Epithelial cell of proximal tubule (primary cell): ENCODE results near the gene FAM83G. TPM values are rescaled to one million over a fixed set of nuclear protein-coding genes. Genes with fewer than 3 reads are reported as not detected.

Source experiments
- DNase-seq: peaks from one replicate; pipeline ENCODE4 v3.0.0-alpha.2; 2011; ENCODE audit warnings: low read depth
- H3K4me3 ChIP-seq: 2 replicates; pipeline ENCODE4 v1.5.1; 2011; ENCODE audit warnings: low read depth, mild to moderate bottlenecking, low read length
- total RNA-seq: library from RNA; depleted of rRNA; stranded (reverse); fragments of >200 nt; gene quantifications from 2 replicates; pipeline ENCODE4 v1.2.3, GENCODE V29; 2015
- TF ChIP-seq, protein P1 (sequence below): conservative IDR thresholded peaks from 2 replicates; pipeline ENCODE4 v1.5.1; 2012; ENCODE audit warnings: low read depth, mild to moderate bottlenecking, low read length

The FAM83G gene
- total RNA-seq, 1 donor from 2014 or later, result 19.3 TPM

GRCh38 chr17:18955009-18955408 lies 49.6 kb downstream of the FAM83G start:
- H3K4me3 ChIP-seq, result no peak overlapping the region
- TF ChIP-seq, protein P1, sequence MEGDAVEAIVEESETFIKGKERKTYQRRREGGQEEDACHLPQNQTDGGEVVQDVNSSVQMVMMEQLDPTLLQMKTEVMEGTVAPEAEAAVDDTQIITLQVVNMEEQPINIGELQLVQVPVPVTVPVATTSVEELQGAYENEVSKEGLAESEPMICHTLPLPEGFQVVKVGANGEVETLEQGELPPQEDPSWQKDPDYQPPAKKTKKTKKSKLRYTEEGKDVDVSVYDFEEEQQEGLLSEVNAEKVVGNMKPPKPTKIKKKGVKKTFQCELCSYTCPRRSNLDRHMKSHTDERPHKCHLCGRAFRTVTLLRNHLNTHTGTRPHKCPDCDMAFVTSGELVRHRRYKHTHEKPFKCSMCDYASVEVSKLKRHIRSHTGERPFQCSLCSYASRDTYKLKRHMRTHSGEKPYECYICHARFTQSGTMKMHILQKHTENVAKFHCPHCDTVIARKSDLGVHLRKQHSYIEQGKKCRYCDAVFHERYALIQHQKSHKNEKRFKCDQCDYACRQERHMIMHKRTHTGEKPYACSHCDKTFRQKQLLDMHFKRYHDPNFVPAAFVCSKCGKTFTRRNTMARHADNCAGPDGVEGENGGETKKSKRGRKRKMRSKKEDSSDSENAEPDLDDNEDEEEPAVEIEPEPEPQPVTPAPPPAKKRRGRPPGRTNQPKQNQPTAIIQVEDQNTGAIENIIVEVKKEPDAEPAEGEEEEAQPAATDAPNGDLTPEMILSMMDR, result no peak
- no peak for DNase-seq

DNA sequence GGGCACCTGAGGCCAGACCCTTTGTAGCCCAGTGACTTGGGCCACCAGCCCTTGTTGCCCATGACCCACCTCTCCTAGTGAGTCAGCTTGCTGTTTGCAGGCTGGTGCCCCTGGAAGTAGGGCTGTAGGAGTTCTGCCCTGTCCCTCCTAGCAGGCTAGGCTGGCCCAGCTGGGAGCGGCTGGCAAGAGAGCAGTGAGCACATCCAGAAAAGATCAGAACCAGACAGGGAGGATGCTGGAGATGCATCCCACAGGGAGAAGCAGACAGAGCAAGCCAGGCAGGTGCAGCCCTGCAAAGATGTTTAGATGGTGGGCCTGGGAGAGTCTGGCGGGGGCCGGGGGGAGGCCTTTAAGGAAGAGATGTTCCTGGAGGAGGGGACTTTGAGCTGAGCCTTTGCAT lies 50.2 kb downstream of the FAM83G start:
- no peak for DNase-seq
- H3K4me3 ChIP-seq, result peak overlapping the region; percentile 59
- TF ChIP-seq, protein P1, result no peak

- H3K4me3 ChIP-seq, result peak overlapping the region; percentile 59
- TF ChIP-seq, protein P1, result no peak
- DNase-seq, result no peak
Measured at GRCh38 chr17:18953231-18953728, 51.3 kb downstream of the FAM83G start.

GRCh38 chr17:18951941-18952842 lies 52.4 kb downstream of the FAM83G start, which contains the start of gene SLC5A10:
SLC5A10 (plus strand) TSS chr17:18952165; CDS start chr17:18952206, 41 bp downstream.
- DNase-seq, result peak; percentile 44
- TF ChIP-seq, protein P1, result peak; percentile 71
- H3K4me3 ChIP-seq, result peak within 1 kb of the TSS; percentile 59

DNA sequence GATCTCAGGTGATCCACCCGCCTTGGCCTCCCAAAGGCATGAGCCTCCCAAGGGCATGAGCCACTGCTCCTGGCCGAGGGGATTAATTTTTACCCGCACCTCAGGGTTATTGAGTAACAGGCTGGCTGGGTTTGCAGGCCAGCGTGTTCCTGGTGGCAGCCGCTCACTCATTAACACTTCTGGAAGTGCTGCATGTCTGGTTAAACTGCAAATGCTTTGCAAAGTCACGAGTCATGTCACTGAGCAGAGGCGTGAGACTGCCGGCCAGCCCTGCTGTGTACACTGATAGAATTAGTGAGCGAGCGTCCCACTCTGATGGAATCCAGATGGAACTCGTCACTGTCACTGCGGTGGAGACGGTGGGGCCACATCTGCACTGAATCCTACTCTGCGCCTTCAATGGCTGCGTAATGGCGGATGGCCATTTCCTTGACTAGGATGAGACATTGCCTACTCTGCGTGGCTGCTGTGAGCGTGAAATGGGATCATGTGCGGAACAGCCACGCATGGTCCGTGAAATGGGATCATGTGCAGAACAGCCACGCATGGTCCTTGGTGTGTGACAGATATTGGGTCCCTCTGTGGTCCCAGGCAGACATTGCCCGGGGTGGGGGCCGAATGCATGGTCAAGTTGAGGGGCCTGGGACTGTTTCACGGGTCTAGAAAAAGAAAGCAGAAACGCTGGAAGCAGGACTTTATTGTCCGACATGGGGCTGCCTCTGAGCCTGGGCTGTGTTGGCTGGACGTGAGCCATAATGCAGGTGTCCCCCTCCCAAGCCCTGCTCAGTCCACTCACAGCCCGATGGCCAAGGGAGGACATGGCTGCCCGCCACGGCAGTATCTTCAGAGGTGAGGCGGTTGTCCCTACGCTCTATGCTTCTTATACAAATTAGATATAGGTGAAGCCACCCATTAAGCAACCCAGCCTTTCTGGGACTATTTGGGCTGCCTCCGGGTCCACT lies 53.3 kb downstream of the FAM83G start:
- TF ChIP-seq, protein P1, result no peak
- peak; percentile 80 for DNase-seq
- peak overlapping the region; percentile 59 for H3K4me3 ChIP-seq

GRCh38 chr17:18950346-18950745 lies 54.2 kb downstream of the FAM83G start:
- H3K4me3 ChIP-seq, result no peak overlapping the region
- TF ChIP-seq, protein P1, result no peak
- no peak for DNase-seq
